Loucy (cell line): ENCODE results near the gene OR8B12.

Experiments used
- CTCF ChIP-seq: fragments of 200-600 bp; sonication (generic); conservative IDR thresholded peaks from 2 replicates; pipeline ENCODE4 v1.5.1; 2014; ENCODE audit warnings: mild to moderate bottlenecking, antibody characterized with exemption, low read length
- EZH2phosphoT487 ChIP-seq: fragments of 200-600 bp; IDR thresholded peaks from 2 replicates; pipeline ENCODE4 v1.6.1; 2018; ENCODE audit warnings: antibody characterized with exemption, mild to moderate bottlenecking, moderate library complexity, borderline replicate concordance

- TF ChIP-seq CTCF (no peak), EZH2phosphoT487 (no peak)
These were observed at the start of gene OR8B12 for GRCh38 chr11:124543554-124543953.
